Activated T-helper 1 cell treated with anti-CD3 and anti-CD28 coated beads, Interleukin-12 subunit alpha, Interleukin-12 subunit beta, Interleukin-2, Interleukin-4 antibody, amounts not matched to agents 30 ng/mL and 10 ng/mL and 1 ng/mL, durations not matched to agents 14 hours and 24 hours and 36 hours (primary cell): ENCODE measurements around the gene RSF1. TPM values are rescaled to one million over a fixed set of nuclear protein-coding genes. Genes with fewer than 3 reads are reported as not detected.
A peak's percentile ranks its signal among the peaks of the same experiment; 100 is the strongest.
"Not testable (repeated sequence)": the region's sequence is repeated elsewhere in the genome, so short reads cannot be mapped to it uniquely, and the experiment has no call there.

Experiments used
- DNase-seq: peaks from one replicate; pipeline ENCODE4 v3.0.0; 2021; ENCODE audit warnings: low spot score
- H3K27ac Mint-ChIP-seq: one replicate; pipeline ENCODE4 v1.8.0; 2021; ENCODE audit warnings: mild to moderate bottlenecking, mixed read lengths
- H3K27me3 Mint-ChIP-seq: one replicate; pipeline ENCODE4 v1.8.0; 2022; ENCODE audit warnings: mild to moderate bottlenecking, moderate library complexity, mixed read lengths; ENCODE audit not compliant: insufficient read depth
- H3K36me3 Mint-ChIP-seq: one replicate; pipeline ENCODE4 v1.8.0; 2021; ENCODE audit warnings: low read depth, mixed read lengths
- H3K4me1 Mint-ChIP-seq: one replicate; pipeline ENCODE4 v1.8.0; 2021; ENCODE audit warnings: low read depth, mixed read lengths
- H3K4me3 Mint-ChIP-seq: one replicate; pipeline ENCODE4 v1.8.0; 2021; ENCODE audit warnings: mild to moderate bottlenecking, moderate library complexity, mixed read lengths
- H3K9me3 Mint-ChIP-seq: one replicate; pipeline ENCODE4 v1.8.0; 2021; ENCODE audit warnings: mixed read lengths
- intact Hi-C: fragments of 100-400 bp; cut with micrococcal nuclease; formaldehyde crosslinking; loops from one replicate; pipeline ENCODE4 v1.15.1; 2024
- total RNA-seq: library from RNA; stranded (reverse); gene quantifications from 2 replicates; pipeline ENCODE4 v1.2.3, GENCODE V29; 2022

RSF1 gene, protein sequence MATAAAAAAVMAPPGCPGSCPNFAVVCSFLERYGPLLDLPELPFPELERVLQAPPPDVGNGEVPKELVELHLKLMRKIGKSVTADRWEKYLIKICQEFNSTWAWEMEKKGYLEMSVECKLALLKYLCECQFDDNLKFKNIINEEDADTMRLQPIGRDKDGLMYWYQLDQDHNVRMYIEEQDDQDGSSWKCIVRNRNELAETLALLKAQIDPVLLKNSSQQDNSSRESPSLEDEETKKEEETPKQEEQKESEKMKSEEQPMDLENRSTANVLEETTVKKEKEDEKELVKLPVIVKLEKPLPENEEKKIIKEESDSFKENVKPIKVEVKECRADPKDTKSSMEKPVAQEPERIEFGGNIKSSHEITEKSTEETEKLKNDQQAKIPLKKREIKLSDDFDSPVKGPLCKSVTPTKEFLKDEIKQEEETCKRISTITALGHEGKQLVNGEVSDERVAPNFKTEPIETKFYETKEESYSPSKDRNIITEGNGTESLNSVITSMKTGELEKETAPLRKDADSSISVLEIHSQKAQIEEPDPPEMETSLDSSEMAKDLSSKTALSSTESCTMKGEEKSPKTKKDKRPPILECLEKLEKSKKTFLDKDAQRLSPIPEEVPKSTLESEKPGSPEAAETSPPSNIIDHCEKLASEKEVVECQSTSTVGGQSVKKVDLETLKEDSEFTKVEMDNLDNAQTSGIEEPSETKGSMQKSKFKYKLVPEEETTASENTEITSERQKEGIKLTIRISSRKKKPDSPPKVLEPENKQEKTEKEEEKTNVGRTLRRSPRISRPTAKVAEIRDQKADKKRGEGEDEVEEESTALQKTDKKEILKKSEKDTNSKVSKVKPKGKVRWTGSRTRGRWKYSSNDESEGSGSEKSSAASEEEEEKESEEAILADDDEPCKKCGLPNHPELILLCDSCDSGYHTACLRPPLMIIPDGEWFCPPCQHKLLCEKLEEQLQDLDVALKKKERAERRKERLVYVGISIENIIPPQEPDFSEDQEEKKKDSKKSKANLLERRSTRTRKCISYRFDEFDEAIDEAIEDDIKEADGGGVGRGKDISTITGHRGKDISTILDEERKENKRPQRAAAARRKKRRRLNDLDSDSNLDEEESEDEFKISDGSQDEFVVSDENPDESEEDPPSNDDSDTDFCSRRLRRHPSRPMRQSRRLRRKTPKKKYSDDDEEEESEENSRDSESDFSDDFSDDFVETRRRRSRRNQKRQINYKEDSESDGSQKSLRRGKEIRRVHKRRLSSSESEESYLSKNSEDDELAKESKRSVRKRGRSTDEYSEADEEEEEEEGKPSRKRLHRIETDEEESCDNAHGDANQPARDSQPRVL (N-terminal part only)
- 47.0 and 49.2 TPM in 2 replicates for total RNA-seq

DNA sequence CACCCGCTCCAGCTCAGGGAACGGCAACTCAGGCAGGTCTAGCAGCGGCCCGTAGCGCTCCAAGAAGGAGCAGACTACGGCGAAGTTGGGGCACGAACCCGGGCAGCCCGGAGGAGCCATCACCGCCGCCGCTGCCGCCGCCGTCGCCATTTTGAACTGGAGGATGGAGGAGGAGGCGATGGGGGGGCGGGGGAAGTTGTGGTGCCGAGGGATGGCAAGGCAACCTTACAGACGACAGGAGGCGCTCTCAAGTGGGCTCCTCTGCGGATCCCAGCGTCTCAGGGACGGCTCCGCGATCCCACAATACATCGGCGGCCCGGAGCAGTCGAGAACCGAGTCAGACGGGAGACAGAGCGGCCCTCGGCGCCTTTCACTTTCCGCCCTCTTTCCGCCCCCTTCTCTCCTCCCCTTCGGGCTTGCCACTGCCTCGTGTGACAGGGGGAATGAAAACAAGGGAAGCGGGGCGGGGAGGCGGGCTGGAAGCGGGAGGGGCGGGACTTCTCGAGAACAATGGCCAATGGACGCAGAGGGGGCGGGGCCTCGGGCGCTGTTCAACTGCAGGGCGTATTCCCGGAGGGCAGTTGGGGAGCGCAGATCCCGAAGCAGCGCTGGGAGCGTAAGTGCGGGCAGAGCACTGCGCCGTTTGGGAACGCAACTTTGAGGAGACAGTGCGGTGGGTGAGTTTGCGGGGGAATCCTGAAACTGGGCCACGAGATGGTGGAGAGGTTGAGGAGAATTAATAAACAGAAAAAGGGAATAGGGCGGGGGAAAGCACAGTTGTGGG is at the start of gene RSF1, which contains the start of gene AAMDC:
Gene RSF1 (minus strand): TSS at position 158 of the 784 bp plus-strand sequence. CDS start 8 bp downstream, at position 150.
Gene AAMDC (plus strand): TSS at position 580 of the 784 bp plus-strand sequence. CDS start 21,353 bp downstream, outside the sequence.
- no peaks in the 10 kb centered on the region for H3K9me3 Mint-ChIP-seq
- peak; percentile 95 for DNase-seq
- peaks cover 11% of the 10 kb centered on the region for H3K36me3 Mint-ChIP-seq
- peaks cover 38% of the 10 kb centered on the region for H3K4me1 Mint-ChIP-seq
- H3K4me3 Mint-ChIP-seq = peak within 1 kb of the TSS; percentile 97
- peaks cover 2% of the 10 kb centered on the region for H3K27me3 Mint-ChIP-seq
- peak within 1 kb of the TSS; percentile 94 for H3K27ac Mint-ChIP-seq
- intact Hi-C loops = loop anchor here (1.0 to 5.0 kb wide), 9 partner anchors 174 to 1376 kb away; partner anchors contain the start of genes ACER3, ALG8, CLNS1A and EMSY

DNA sequence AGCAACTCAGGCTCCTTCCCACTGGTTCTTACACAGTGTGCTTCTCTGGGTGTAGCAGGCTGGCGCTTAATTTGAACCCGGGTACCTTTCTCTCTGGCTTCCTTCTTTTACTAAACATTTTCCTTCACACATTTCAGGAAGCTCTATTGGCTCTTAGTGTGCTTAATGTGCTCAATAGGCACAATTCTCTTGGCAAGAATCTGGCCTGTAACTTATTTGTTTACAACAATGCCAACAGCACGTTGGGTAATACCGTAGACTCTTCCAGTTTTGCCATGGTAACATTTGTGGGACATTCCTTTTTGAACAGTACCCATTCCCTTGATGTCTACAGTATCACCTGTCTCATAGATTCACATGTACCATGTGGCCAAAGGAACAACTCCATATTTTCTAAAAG is 48.2 kb upstream of the RSF1 start:
- Mint-ChIP-seq H3K36me3 (peaks cover 16% of the 10 kb centered on the region), H3K9me3 (no peaks in the 10 kb centered on the region), H3K27ac (no peak overlapping the region), H3K27me3 (no peaks in the 10 kb centered on the region), H3K4me3 (no peak overlapping the region), H3K4me1 (no peaks in the 10 kb centered on the region)
- DNase-seq = no peak
- intact Hi-C loops = no loop called here

DNA sequence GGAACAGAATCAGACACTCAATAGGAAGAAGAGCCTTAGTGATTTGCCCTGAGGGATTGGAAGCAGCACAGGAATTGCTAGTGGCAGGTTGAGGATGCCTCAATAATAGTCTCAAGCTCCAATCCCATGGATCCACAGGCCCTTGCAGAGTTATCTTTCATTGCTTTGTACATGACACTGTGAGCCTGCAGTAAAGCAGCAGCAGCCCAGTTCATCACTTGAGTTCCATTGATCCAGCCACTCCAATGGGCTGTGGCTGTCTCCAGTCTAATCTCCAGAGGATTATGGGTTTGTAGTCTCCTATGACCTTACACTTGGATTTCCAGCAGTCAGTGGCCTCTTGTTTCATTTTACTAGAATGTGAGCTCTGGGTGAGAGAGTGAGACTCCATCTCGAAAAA is 45.8 kb upstream of the RSF1 start:
- Mint-ChIP-seq H3K4me3 (no peak overlapping the region), H3K36me3 (peaks cover 13% of the 10 kb centered on the region), H3K4me1 (no peaks in the 10 kb centered on the region), H3K9me3 (no peaks in the 10 kb centered on the region), H3K27me3 (no peaks in the 10 kb centered on the region), H3K27ac (no peak overlapping the region)
- intact Hi-C loops = no loop called here
- DNase-seq = no peak

DNA sequence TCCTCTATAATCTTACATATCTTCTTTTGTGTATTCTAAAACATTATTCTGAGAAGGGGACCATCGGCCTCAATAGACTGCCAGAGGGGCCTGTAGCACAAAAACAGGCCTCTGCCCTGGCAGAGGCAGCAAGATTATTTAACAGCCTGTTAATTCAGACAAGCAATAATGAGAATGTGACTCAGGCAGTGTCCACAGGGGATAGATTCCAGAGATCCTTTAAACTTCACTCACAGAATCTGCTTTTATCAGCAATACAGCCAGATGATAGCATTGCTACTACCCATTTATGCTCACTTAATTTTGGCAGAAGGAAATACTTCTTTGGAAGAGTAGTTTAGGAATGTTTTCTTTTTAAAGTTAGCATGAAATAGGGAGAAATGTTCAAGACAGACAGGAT is 45.3 kb upstream of the RSF1 start:
- no peaks in the 10 kb centered on the region for H3K9me3 Mint-ChIP-seq
- no peak for DNase-seq
- intact Hi-C loops = no loop called here
- no peak overlapping the region for H3K27ac Mint-ChIP-seq
- no peaks in the 10 kb centered on the region for H3K27me3 Mint-ChIP-seq
- H3K4me1 Mint-ChIP-seq = no peaks in the 10 kb centered on the region
- H3K4me3 Mint-ChIP-seq = no peak overlapping the region
- H3K36me3 Mint-ChIP-seq = peaks cover 12% of the 10 kb centered on the region

DNA sequence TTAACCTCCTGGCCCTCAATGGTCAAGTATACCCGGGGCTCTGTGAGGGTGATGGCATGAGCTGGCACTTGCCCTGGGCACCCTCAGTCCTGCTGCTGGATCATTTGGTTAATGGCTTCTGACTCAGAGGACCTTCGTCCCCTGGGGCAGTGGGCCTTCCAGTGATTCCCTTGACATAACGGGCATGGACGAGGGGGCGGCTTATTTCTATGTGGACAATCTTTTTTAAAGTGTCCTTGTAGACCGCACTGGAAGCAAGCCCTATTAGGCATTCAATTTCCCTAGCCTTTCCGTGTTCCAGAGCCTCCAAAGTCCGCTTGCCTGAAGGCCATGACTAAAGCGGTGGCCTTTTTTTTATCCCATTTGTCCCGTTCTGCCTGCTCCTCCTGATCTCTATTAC is 40.9 kb upstream of the RSF1 start:
- H3K9me3 Mint-ChIP-seq, H3K4me3 Mint-ChIP-seq, H3K4me1 Mint-ChIP-seq, H3K36me3 Mint-ChIP-seq, H3K27me3 Mint-ChIP-seq, intact Hi-C loops, H3K27ac Mint-ChIP-seq, DNase-seq: not testable (repeated sequence)

DNA sequence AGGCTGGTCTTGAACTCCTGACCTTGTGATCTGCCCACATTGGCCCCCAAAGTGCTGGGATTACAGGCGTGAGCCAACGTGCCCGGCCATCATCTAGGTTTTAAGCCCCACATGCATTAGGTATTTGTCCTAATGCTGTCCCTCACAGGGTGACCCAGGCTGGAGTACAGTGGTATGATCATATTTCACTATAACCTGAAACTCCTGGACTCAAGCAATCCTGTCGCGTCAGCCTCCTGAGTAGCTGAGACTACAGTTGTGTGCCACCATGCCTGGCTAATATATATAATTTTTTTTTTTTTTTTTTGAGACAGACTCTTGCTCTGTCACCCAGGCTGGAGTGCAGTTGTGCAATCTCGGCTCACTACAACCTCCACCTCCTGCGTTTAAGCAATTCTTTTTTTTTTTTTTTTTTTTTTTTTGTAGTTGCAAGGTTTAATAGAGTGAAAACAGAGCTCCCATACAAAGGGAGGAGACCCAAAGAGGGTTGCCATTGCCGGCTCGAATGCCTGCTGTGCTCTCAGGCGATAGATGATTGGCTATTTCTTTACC is 37.5 kb upstream of the RSF1 start:
- DNase-seq, H3K4me3 Mint-ChIP-seq, H3K4me1 Mint-ChIP-seq, H3K27ac Mint-ChIP-seq, H3K36me3 Mint-ChIP-seq, H3K27me3 Mint-ChIP-seq, intact Hi-C loops: not testable (repeated sequence)
- peaks cover 15% of the 10 kb centered on the region for H3K9me3 Mint-ChIP-seq

DNA sequence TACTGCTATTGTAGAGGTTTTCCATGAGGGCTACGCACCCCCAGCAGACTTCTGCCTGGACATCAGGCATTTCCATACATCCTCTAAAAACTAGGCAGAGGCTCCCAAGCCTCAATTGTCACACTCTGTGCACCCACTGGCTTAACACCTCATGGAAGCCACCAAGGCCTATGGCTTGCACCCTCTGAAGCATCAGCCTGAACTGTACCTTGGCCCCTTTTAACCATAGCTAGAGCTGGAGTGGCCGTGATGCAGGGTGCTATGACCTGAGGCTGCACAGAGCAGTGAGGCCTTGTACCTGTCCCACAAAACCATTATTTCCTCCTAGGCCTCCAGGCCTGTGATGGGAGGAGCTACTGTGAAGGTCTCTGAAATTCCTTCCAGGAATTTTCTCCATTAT is 34.3 kb upstream of the RSF1 start:
- DNase-seq = no peak
- H3K27ac Mint-ChIP-seq = no peak overlapping the region
- H3K4me3 Mint-ChIP-seq = no peak overlapping the region
- peaks cover 16% of the 10 kb centered on the region for H3K9me3 Mint-ChIP-seq
- peaks cover 7% of the 10 kb centered on the region for H3K36me3 Mint-ChIP-seq
- intact Hi-C loops = no loop called here
- no peaks in the 10 kb centered on the region for H3K27me3 Mint-ChIP-seq
- H3K4me1 Mint-ChIP-seq = no peaks in the 10 kb centered on the region

DNA sequence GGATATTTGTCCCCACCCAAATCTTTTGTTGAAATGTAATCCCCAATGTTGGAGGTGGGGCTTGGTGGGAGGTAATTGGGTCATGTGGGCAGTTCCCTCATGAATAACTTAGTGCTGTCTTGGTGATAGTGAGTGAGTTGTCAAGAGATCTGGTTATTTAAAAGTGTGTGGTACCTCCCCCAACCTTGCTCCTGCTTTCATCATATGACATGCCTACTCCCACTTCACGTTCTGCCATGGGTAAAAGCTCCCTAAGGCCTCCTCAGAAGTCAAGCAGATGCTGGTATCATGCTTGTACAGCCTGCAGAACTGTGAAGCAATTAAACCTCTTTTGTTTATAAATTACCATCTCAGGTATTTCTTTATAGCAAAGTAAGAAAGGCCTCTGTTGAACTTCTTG is 31.0 kb upstream of the RSF1 start:
- Mint-ChIP-seq H3K36me3 (peaks cover 15% of the 10 kb centered on the region), H3K27me3 (no peaks in the 10 kb centered on the region), H3K4me3 (no peak overlapping the region), H3K4me1 (no peaks in the 10 kb centered on the region), H3K27ac (no peak overlapping the region), H3K9me3 (peaks cover 14% of the 10 kb centered on the region)
- intact Hi-C loops = no loop called here
- DNase-seq = no peak

DNA sequence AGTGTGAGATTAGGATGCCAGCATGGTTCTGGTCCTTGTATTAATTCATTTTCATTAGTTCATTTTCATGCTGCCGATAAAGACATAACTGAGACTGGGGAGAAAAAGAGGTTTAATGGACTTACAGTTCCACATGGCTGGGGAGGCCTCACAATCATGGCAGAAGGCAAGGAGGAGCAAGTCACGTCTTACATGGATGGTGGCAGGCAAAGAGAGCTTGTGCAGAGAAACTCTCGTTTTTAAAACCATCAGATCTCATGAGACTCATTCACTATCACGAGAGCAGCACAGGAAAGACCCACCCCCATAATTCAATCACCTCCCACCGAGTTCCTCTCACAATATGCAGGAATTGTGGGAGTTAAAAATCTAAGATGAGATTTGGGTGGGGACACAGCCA is 23.2 kb upstream of the RSF1 start:
- intact Hi-C loops, H3K4me3 Mint-ChIP-seq, DNase-seq, H3K27ac Mint-ChIP-seq, H3K4me1 Mint-ChIP-seq, H3K27me3 Mint-ChIP-seq: not testable (repeated sequence)
- peaks cover 21% of the 10 kb centered on the region for H3K36me3 Mint-ChIP-seq
- peaks cover 14% of the 10 kb centered on the region for H3K9me3 Mint-ChIP-seq

DNA sequence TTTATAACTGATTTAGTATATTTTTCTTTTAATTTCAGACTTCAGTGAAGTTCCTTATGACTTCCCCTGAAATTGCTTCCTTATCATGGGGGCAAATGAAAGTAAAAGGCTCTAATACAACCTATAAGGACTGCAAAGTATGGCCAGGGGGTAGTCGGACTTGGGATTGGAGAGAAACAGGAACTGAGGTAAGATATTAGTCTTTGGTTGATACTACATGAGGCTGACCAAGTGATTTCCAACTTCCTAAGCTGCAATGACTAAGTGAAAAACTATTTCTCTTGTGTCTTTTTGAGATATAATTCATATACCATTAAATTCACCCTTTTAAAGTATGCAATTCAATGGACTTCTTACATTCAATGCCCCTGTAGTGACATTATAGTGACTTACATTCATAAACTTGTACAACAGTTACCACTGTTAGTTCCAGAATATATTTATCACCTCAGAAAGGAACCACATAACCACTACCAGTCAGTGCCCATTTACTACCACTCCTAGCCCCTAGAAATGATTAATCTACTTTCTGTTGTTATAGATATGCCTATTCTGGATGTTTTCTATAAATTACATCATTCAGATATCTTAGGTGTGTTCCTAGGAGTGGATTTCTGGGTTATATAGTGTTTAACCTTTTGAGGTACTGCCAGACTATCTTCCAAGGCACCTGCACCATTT is 22.1 kb upstream of the RSF1 start:
- H3K36me3 Mint-ChIP-seq = peaks cover 21% of the 10 kb centered on the region
- no peaks in the 10 kb centered on the region for H3K27me3 Mint-ChIP-seq
- no peak for DNase-seq
- no peak overlapping the region for H3K4me3 Mint-ChIP-seq
- peaks cover 14% of the 10 kb centered on the region for H3K9me3 Mint-ChIP-seq
- H3K4me1 Mint-ChIP-seq = no peaks in the 10 kb centered on the region
- H3K27ac Mint-ChIP-seq = no peak overlapping the region
- intact Hi-C loops = no loop called here

DNA sequence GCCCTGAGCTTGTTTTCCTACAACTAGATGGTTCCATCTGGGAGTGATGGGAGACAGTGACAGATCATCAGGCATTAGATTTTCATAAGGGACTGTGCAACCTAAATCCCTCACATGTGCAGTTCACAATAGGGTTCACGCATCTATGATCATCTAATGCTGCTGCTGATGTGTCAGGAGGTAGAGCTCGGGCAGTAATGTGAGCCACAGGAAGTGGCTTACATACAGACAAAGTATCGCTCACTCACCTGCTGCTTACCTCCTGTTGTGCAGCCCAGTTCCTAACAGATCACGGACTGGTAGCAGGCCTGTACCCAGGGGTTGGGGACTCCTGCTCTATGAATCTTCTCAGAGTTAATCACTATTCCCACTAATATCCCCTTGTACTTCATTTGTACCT is 12.8 kb upstream of the RSF1 start:
- Mint-ChIP-seq H3K27me3 (no peaks in the 10 kb centered on the region), H3K4me3 (no peak overlapping the region), H3K4me1 (no peaks in the 10 kb centered on the region), H3K9me3 (no peaks in the 10 kb centered on the region), H3K36me3 (no peaks in the 10 kb centered on the region), H3K27ac (no peak overlapping the region)
- intact Hi-C loops = no loop called here
- DNase-seq = no peak
